Measurements from ENCODE around the gene TCF12.

Gene TCF12

DNA sequence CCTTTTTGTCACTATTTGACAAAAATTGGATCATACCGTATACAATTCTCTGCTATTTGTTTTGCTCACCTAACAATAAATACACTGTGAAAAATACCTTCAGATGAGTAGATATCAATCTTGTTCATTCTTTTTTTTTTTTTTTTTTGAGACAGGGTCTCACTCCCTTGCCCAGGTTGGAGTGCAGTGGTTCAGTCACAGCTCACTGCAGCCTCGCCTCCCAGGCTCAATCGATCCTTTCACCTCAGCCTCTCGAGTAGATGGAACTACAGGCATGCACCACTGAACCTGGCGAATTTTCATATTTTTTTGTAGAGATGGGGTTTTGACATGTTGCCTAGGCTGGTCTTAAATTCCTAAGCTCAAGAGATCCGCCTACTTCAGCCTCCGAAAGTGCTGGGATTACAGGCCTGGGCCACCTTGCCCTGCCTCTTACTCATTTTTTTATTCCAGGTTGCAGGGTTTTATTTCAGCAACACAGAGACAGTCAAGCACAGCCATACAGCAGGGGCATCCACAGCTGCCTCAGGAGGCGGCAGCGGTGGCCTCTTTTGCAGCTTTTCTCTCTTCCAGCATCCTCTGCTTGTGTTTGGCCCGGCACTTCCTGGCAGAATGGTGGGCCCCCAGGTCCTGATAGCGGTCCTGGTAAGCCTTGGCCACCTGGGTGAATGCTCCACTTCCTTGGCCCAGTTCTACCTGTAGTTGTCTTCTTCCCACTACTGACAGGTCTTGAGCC, 406.7 kb downstream of the TCF12 start:
- no peak overlapping the region for H3K4me3 ChIP-seq (ENCODE audit: insufficient read depth, low read depth, low read length, poor library complexity, severe bottlenecking)
- no peaks in the 10 kb centered on the region for H3K9me3 ChIP-seq (ENCODE audit: control insufficient read depth, low read length)
- H3K27me3 ChIP-seq (replicated peaks; ENCODE audit: control insufficient read depth, insufficient read depth, low read length, poor library complexity, severe bottlenecking) = no peaks in the 10 kb centered on the region
- no peaks in the 10 kb centered on the region for H3K4me1 ChIP-seq (ENCODE audit: control insufficient read depth, insufficient read depth, low read length, poor library complexity, severe bottlenecking)
- H3K36me3 ChIP-seq (ENCODE audit: control insufficient read depth, insufficient read depth, low read length) = no peaks in the 10 kb centered on the region
- no peak for DNase-seq
- no peak overlapping the region for H3K27ac ChIP-seq (ENCODE audit: insufficient read depth, low read length, poor library complexity, severe bottlenecking)

GRCh38 chr15:57326196-57326595, 407.8 kb downstream of the TCF12 start:
- Histone ChIP-seq H3K9me3 (ENCODE audit: control insufficient read depth, low read length) (no peaks in the 10 kb centered on the region), H3K4me3 (ENCODE audit: insufficient read depth, low read depth, low read length, poor library complexity, severe bottlenecking) (no peak overlapping the region), H3K4me1 (ENCODE audit: control insufficient read depth, insufficient read depth, low read length, poor library complexity, severe bottlenecking) (no peaks in the 10 kb centered on the region), H3K27me3 (replicated peaks; ENCODE audit: control insufficient read depth, insufficient read depth, low read length, poor library complexity, severe bottlenecking) (no peaks in the 10 kb centered on the region), H3K27ac (ENCODE audit: insufficient read depth, low read length, poor library complexity, severe bottlenecking) (no peak overlapping the region), H3K36me3 (ENCODE audit: control insufficient read depth, insufficient read depth, low read length) (no peaks in the 10 kb centered on the region)
- no peak for DNase-seq

GRCh38 chr15:57327985-57328471, 409.6 kb downstream of the TCF12 start:
- DNase-seq = no peak
- Histone ChIP-seq H3K4me3 (ENCODE audit: insufficient read depth, low read depth, low read length, poor library complexity, severe bottlenecking) (no peak overlapping the region), H3K27me3 (replicated peaks; ENCODE audit: control insufficient read depth, insufficient read depth, low read length, poor library complexity, severe bottlenecking) (no peaks in the 10 kb centered on the region), H3K4me1 (ENCODE audit: control insufficient read depth, insufficient read depth, low read length, poor library complexity, severe bottlenecking) (no peaks in the 10 kb centered on the region), H3K27ac (ENCODE audit: insufficient read depth, low read length, poor library complexity, severe bottlenecking) (no peak overlapping the region), H3K36me3 (ENCODE audit: control insufficient read depth, insufficient read depth, low read length) (no peaks in the 10 kb centered on the region), H3K9me3 (ENCODE audit: control insufficient read depth, low read length) (no peaks in the 10 kb centered on the region)

GRCh38 chr15:57328479-57328878, 410.0 kb downstream of the TCF12 start:
- Histone ChIP-seq H3K36me3 (ENCODE audit: control insufficient read depth, insufficient read depth, low read length) (no peaks in the 10 kb centered on the region), H3K9me3 (ENCODE audit: control insufficient read depth, low read length) (no peaks in the 10 kb centered on the region), H3K4me1 (ENCODE audit: control insufficient read depth, insufficient read depth, low read length, poor library complexity, severe bottlenecking) (no peaks in the 10 kb centered on the region), H3K27me3 (replicated peaks; ENCODE audit: control insufficient read depth, insufficient read depth, low read length, poor library complexity, severe bottlenecking) (no peaks in the 10 kb centered on the region), H3K27ac (ENCODE audit: insufficient read depth, low read length, poor library complexity, severe bottlenecking) (no peak overlapping the region), H3K4me3 (ENCODE audit: insufficient read depth, low read depth, low read length, poor library complexity, severe bottlenecking) (no peak overlapping the region)
- no peak for DNase-seq

DNA sequence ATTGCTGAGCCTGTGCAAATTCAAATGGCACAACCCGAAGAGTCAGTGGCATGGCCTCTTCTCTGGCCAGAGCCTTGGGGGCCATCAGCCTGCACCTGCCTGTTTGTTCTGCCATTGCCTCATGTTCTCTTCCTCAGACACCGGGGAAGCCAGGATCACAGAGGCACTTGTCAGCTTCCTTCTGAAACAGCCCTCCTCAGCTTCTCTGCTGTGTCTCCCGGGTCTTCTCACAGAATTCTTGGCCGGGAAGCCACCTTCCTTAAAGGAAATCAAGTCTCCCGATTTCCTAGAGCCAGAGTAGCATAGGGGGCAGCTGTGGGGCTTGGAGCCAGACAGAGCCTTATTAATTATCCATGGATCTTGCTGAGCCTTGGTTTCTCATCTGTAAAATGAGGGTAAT, 410.5 kb downstream of the TCF12 start:
- Histone ChIP-seq H3K4me3 (ENCODE audit: insufficient read depth, low read depth, low read length, poor library complexity, severe bottlenecking) (no peak overlapping the region), H3K4me1 (ENCODE audit: control insufficient read depth, insufficient read depth, low read length, poor library complexity, severe bottlenecking) (no peaks in the 10 kb centered on the region), H3K9me3 (ENCODE audit: control insufficient read depth, low read length) (no peaks in the 10 kb centered on the region), H3K27me3 (replicated peaks; ENCODE audit: control insufficient read depth, insufficient read depth, low read length, poor library complexity, severe bottlenecking) (no peaks in the 10 kb centered on the region), H3K27ac (ENCODE audit: insufficient read depth, low read length, poor library complexity, severe bottlenecking) (no peak overlapping the region), H3K36me3 (ENCODE audit: control insufficient read depth, insufficient read depth, low read length) (no peaks in the 10 kb centered on the region)
- no peak for DNase-seq

DNA sequence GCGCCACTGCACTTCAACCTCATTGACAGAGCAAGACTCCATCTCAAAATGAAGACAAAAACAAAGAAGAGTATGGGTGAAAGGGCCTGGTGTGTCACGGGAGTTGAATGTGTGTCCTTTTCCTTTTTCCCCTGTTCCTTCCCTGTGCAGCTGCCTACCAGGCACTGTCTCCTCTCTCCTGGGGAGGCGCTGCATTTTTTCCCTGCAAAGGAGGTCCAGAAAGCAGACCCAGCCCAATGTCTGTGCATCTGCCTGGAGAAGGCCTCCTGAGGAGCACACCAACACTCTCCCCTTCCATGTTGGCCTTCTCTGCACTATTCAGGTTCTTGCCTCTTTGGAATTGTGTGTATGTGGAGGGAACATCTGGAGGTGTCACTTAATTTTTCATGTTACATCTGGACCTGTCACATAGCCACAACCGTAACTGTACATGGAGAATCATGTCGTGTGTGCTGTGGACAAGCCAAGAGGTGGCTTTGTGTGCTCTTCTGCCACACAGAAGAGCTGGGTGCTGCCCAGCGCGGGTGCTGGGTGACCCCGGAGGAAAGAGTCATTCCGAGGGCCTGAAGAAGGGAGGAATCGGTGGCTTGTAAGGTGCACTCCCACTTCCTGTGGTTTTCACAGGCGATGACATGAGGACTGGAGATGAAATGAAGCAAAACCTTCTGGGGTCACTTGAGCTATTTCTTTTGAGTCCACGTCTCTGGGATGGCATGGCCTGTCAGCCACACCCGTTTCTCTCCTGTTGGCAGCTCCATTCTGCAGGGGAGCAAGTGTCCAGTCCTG, 411.3 kb downstream of the TCF12 start:
- Histone ChIP-seq H3K27me3 (replicated peaks; ENCODE audit: control insufficient read depth, insufficient read depth, low read length, poor library complexity, severe bottlenecking) (no peaks in the 10 kb centered on the region), H3K36me3 (ENCODE audit: control insufficient read depth, insufficient read depth, low read length) (no peaks in the 10 kb centered on the region), H3K27ac (ENCODE audit: insufficient read depth, low read length, poor library complexity, severe bottlenecking) (no peak overlapping the region), H3K9me3 (ENCODE audit: control insufficient read depth, low read length) (no peaks in the 10 kb centered on the region), H3K4me1 (ENCODE audit: control insufficient read depth, insufficient read depth, low read length, poor library complexity, severe bottlenecking) (no peaks in the 10 kb centered on the region), H3K4me3 (ENCODE audit: insufficient read depth, low read depth, low read length, poor library complexity, severe bottlenecking) (no peak overlapping the region)
- no peak for DNase-seq

DNA sequence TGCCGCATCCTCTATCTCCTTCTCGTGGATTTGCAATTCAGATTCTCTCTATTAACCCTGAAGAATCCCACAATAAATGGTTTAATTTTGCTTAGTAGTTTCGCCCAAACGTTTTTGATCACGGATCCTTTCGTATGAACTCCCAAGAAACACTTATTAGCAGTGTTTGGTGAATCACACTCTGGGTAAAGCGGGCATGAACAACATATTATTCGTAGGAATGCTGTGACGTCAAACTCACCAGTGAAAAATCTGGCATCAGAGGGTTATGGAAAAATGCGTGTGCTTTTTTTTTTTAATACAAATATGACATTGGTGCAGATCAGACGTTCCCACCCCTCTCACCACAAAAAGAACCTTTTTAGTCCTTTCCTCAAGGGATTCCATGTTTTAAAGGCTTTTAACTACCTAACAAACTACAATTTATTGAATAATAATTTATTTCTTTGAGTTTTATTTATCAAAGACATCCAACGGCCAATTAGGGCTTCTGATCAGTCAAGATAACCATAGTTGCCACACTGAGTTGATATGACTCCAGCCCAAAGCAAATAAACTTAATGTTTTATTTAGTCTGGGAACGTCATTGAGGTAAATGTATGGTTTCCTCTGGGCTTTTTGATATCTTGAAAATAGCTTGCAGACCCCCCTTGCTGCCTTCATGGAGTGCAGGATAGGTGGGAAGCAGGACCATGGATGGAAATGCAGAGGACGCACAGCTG, 412.3 kb downstream of the TCF12 start:
- no peaks in the 10 kb centered on the region for H3K36me3 ChIP-seq (ENCODE audit: control insufficient read depth, insufficient read depth, low read length)
- no peak overlapping the region for H3K27ac ChIP-seq (ENCODE audit: insufficient read depth, low read length, poor library complexity, severe bottlenecking)
- H3K27me3 ChIP-seq (replicated peaks; ENCODE audit: control insufficient read depth, insufficient read depth, low read length, poor library complexity, severe bottlenecking) = no peaks in the 10 kb centered on the region
- DNase-seq = no peak
- H3K9me3 ChIP-seq (ENCODE audit: control insufficient read depth, low read length) = no peaks in the 10 kb centered on the region
- no peaks in the 10 kb centered on the region for H3K4me1 ChIP-seq (ENCODE audit: control insufficient read depth, insufficient read depth, low read length, poor library complexity, severe bottlenecking)
- H3K4me3 ChIP-seq (ENCODE audit: insufficient read depth, low read depth, low read length, poor library complexity, severe bottlenecking) = no peak overlapping the region

- Histone ChIP-seq H3K9me3 (ENCODE audit: control insufficient read depth, low read length) (no peaks in the 10 kb centered on the region), H3K4me1 (ENCODE audit: control insufficient read depth, insufficient read depth, low read length, poor library complexity, severe bottlenecking) (no peaks in the 10 kb centered on the region), H3K27me3 (replicated peaks; ENCODE audit: control insufficient read depth, insufficient read depth, low read length, poor library complexity, severe bottlenecking) (no peaks in the 10 kb centered on the region), H3K36me3 (ENCODE audit: control insufficient read depth, insufficient read depth, low read length) (no peaks in the 10 kb centered on the region), H3K4me3 (ENCODE audit: insufficient read depth, low read depth, low read length, poor library complexity, severe bottlenecking) (no peak overlapping the region), H3K27ac (ENCODE audit: insufficient read depth, low read length, poor library complexity, severe bottlenecking) (no peak overlapping the region)
- DNase-seq = no peak
These were observed 413.9 kb downstream of the TCF12 start for GRCh38 chr15:57332326-57332725.

- Histone ChIP-seq H3K9me3 (ENCODE audit: control insufficient read depth, low read length) (no peaks in the 10 kb centered on the region), H3K4me1 (ENCODE audit: control insufficient read depth, insufficient read depth, low read length, poor library complexity, severe bottlenecking) (no peaks in the 10 kb centered on the region), H3K27me3 (replicated peaks; ENCODE audit: control insufficient read depth, insufficient read depth, low read length, poor library complexity, severe bottlenecking) (no peaks in the 10 kb centered on the region), H3K4me3 (ENCODE audit: insufficient read depth, low read depth, low read length, poor library complexity, severe bottlenecking) (no peak overlapping the region), H3K27ac (ENCODE audit: insufficient read depth, low read length, poor library complexity, severe bottlenecking) (no peak overlapping the region), H3K36me3 (ENCODE audit: control insufficient read depth, insufficient read depth, low read length) (no peaks in the 10 kb centered on the region)
- DNase-seq = no peak
These were observed 415.0 kb downstream of the TCF12 start for GRCh38 chr15:57333487-57333886.

DNA sequence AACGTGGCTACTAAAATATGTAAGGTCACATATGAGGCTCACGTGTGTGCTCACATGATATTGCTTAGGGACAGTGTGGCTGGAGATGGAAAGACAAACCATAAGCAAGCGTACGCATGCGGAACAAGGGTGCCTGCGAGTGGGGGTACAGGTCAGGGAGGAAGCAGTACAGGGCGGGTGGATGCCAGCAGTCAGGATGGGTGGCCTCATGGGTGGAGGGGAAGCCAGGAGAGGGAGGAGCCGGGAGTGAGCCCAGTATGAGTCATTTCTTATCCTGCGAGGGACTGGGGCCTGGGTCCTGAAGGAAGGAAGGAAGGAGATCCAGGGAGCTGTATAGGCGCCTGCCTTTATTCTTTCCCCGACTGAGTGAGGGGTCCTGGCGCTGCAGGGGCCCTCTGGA, 415.8 kb downstream of the TCF12 start:
- no peak overlapping the region for H3K27ac ChIP-seq (ENCODE audit: insufficient read depth, low read length, poor library complexity, severe bottlenecking)
- no peak overlapping the region for H3K4me3 ChIP-seq (ENCODE audit: insufficient read depth, low read depth, low read length, poor library complexity, severe bottlenecking)
- no peaks in the 10 kb centered on the region for H3K9me3 ChIP-seq (ENCODE audit: control insufficient read depth, low read length)
- no peak for DNase-seq
- H3K36me3 ChIP-seq (ENCODE audit: control insufficient read depth, insufficient read depth, low read length) = no peaks in the 10 kb centered on the region
- no peaks in the 10 kb centered on the region for H3K27me3 ChIP-seq (replicated peaks; ENCODE audit: control insufficient read depth, insufficient read depth, low read length, poor library complexity, severe bottlenecking)
- no peaks in the 10 kb centered on the region for H3K4me1 ChIP-seq (ENCODE audit: control insufficient read depth, insufficient read depth, low read length, poor library complexity, severe bottlenecking)
